Measurements from ENCODE around the gene SLC34A1. TPM values are rescaled to one million over a fixed set of nuclear protein-coding genes. Genes with fewer than 3 reads are reported as not detected.

SLC34A1 gene
- total RNA-seq, 4 donors from 2014 or later = not detected

DNA sequence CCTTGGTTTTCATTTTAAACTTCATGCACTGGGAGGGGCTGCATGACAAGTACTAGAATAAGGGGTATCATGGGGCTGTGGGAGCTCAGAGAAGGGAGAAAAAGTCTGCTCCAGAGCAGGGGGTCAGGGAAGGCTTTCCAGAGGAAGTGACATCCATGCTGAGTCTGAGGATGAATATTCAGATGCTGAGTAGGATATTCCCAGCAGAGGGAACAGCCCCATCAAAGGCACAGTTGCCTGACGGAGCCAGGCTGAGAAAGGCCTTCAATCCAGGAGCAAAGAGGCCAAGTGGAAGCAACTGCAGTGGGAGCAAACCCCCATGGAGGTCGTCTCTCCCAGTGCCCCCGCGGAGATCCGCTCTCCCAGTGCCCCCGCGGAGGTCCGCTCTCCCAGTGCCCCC, 11.8 kb downstream of the SLC34A1 start:
- DNase-seq (ENCODE audit: extremely low spot score) = no peak
- Histone ChIP-seq H3K9me3 (no peaks in the 10 kb centered on the region), H3K27me3 (peaks cover 6 to 61% (median 28%) of the 10 kb centered on the region in 4 donors), H3K4me1 (peaks cover 6 to 13% (median 11%) of the 10 kb centered on the region in 4 donors), H3K4me3 (no peak overlapping the region), H3K27ac (replicated peaks in 1 of 4) (no peak overlapping the region), H3K36me3 (no peaks in the 10 kb centered on the region)
- WGBS = 57% methylated on average over 1 of the region's 8 CpGs
- no peak for TF ChIP-seq POLR2AphosphoS5 (IDR thresholded peaks at IDR 0.05)
- TF ChIP-seq, protein P1, sequence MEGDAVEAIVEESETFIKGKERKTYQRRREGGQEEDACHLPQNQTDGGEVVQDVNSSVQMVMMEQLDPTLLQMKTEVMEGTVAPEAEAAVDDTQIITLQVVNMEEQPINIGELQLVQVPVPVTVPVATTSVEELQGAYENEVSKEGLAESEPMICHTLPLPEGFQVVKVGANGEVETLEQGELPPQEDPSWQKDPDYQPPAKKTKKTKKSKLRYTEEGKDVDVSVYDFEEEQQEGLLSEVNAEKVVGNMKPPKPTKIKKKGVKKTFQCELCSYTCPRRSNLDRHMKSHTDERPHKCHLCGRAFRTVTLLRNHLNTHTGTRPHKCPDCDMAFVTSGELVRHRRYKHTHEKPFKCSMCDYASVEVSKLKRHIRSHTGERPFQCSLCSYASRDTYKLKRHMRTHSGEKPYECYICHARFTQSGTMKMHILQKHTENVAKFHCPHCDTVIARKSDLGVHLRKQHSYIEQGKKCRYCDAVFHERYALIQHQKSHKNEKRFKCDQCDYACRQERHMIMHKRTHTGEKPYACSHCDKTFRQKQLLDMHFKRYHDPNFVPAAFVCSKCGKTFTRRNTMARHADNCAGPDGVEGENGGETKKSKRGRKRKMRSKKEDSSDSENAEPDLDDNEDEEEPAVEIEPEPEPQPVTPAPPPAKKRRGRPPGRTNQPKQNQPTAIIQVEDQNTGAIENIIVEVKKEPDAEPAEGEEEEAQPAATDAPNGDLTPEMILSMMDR (IDR thresholded peaks at IDR 0.05) = no peak
- TF ChIP-seq EP300 (IDR thresholded peaks at IDR 0.05) = no peak
- TF ChIP-seq POLR2A (IDR thresholded peaks at IDR 0.05; ENCODE audit: low read depth) = no peak
- intact Hi-C loops (cut with DNase I) = no loop called here

DNA sequence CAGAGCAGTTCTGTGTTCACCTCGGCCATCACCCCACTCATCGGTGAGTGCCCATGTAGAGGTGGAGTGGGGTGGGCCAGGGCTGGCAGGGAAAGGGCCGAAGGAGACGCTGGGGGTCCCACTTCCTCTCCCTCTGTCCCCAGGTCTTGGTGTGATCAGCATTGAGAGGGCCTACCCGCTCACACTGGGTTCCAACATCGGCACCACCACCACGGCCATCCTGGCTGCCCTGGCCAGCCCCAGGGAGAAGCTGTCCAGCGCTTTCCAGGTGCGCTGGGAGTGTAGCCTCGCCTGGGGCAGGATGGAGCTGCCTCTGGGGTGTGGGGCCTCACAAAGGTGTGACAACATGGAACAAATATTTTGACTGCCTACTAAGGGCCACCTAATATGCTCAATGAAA, 12.6 kb downstream of the SLC34A1 start:
- no peak overlapping the region for H3K4me3 ChIP-seq
- no peaks in the 10 kb centered on the region for H3K36me3 ChIP-seq
- DNase-seq (ENCODE audit: extremely low spot score) = no peak
- no peaks in the 10 kb centered on the region for H3K9me3 ChIP-seq
- peaks cover 6 to 14% (median 11%) of the 10 kb centered on the region in 4 donors for H3K4me1 ChIP-seq
- no peak for TF ChIP-seq EP300 (IDR thresholded peaks at IDR 0.05)
- 92% methylated on average over 4 of the region's 10 CpGs for WGBS
- no peak overlapping the region for H3K27ac ChIP-seq (replicated peaks in 1 of 4)
- peaks cover 6 to 68% (median 35%) of the 10 kb centered on the region in 4 donors for H3K27me3 ChIP-seq
- intact Hi-C loops (cut with DNase I) = no loop called here

DNA sequence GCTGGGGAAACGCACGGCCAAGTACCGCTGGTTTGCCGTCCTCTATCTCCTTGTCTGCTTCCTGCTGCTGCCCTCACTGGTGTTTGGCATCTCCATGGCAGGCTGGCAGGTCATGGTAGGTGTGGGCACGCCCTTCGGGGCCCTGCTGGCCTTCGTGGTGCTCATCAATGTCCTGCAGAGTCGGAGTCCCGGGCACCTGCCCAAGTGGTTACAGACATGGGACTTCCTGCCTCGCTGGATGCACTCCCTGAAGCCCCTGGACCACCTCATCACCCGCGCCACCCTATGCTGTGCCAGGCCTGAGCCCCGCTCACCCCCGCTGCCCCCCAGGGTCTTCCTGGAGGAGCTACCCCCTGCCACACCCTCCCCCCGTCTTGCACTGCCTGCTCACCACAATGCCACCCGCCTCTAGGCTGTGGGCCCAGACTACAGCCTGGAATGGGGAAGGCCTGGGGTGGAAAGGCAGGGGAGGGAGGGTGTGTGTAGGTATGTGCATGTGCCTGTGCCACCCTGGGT, 13.7 kb downstream of the SLC34A1 start:
- H3K36me3 ChIP-seq = no peaks in the 10 kb centered on the region
- TF ChIP-seq POLR2AphosphoS5 (IDR thresholded peaks at IDR 0.05) (no peak), EP300 (IDR thresholded peaks at IDR 0.05) (no peak), POLR2A (IDR thresholded peaks at IDR 0.05; ENCODE audit: low read depth) (no peak)
- TF ChIP-seq, protein P1 (IDR thresholded peaks at IDR 0.05) = no peak
- intact Hi-C loops (cut with DNase I) = no loop called here
- no peak for DNase-seq (ENCODE audit: extremely low spot score)
- WGBS = 86% methylated on average over 12 of the region's 16 CpGs
- peaks cover 14 to 25% (median 21%) of the 10 kb centered on the region in 4 donors for H3K4me1 ChIP-seq
- H3K27me3 ChIP-seq = peaks cover 8 to 80% (median 46%) of the 10 kb centered on the region in 4 donors
- no peak overlapping the region for H3K4me3 ChIP-seq
- H3K9me3 ChIP-seq = no peaks in the 10 kb centered on the region
- no peak overlapping the region for H3K27ac ChIP-seq (replicated peaks in 1 of 4)

DNA sequence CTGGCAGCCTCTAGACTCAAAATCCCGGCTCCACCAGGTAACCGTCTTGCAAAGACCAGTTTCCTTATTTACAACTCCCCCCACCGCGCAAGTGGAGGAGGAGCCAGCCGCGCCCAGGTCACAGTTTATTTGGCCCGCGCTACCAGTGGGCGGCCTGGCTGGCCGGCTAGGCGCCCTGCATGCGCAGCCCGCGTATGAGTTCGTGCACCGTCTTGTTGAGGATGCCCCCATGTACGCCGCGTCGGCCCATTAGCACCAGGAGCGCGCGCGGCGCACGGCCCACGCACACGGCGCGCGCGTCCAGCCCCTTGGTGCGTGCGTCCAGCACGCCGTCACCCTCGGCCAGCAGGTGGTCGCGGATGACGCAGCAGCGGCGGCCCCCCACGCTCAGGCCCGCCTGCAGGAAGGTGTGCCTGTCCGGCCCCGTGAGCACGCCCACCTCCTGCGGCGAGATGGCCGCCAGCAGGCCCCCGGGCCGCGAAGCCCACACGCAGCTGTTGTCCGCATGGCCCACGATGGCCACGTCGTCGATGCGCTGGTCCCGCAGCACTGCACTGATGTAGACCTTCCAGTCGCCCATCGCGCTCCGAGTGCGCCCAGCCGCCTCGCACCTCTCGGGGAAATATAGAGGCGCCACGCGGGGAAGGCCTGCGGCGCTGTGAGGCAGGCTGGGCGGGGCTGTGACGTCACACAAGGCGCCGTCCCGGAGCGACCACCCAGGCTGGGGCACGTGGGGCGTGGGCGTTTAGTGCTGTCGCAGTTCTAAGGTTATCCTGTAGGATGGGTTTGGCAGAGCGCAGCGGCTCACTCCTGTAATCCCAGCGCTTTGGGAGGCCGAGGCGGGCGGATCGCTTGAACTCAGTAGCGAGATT, 16.0 kb downstream of the SLC34A1 start, which contains the start of gene PFN3:
PFN3 (minus strand) TSS at position 665 of the 872 bp plus-strand sequence; CDS start at position 580, 85 bp downstream.
- intact Hi-C loops (cut with DNase I) = loop anchor here (5.0 kb wide), 1 partner anchor 102 kb away; no protein-coding TSS in a partner anchor
- Histone ChIP-seq H3K9me3 (no peaks in the 10 kb centered on the region), H3K27me3 (peaks cover 13 to 97% (median 57%) of the 10 kb centered on the region in 4 donors), H3K4me3 (no peak within 1 kb of the TSS), H3K27ac (replicated peaks in 1 of 4) (no peak within 1 kb of the TSS), H3K4me1 (peaks cover 34 to 48% (median 42%) of the 10 kb centered on the region in 4 donors), H3K36me3 (no peaks in the 10 kb centered on the region)
- DNase-seq (ENCODE audit: extremely low spot score) = no peak
- WGBS = 23% methylated on average over 32 of the region's 92 CpGs
- no peak for TF ChIP-seq POLR2A (IDR thresholded peaks at IDR 0.05; ENCODE audit: low read depth)
- TF ChIP-seq POLR2AphosphoS5 (IDR thresholded peaks at IDR 0.05) = no peak

DNA sequence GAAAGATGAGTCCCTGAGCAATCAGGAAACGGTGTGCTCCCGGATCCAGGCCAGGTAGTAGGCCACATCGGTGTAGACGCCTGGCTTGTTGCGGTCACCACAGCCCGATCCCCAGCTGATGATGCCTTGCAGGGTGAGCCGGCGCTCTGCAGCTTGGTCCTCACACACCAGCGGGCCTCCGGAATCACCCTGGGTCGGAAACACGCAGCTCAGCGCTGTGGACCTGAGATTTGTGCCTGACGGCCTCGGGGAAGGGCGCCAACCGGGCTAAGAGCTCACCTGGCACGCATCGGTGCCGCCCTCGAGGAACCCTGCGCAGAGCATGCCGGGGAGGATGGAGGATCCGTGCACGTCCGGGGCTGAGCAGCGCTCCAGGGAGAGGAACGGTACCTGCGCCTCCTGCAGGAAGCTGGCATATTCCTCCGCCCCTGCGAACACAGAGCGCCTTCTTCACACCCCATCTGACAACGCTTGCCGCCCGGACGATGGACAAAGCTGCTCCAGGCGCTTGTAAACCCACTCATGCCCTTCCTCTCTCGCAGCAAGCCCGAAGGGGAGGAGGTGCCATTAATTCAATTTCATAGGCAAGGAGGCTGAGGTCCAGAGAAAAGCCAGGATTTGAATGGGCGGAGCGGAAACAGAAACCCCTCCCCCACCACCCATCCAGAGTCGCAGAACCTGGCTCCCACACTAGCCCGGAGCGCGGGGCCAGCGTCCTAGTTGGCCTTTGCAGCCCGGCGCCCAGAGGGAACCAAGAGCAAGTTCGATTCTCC, 18.2 kb downstream of the SLC34A1 start:
- no peaks in the 10 kb centered on the region for H3K9me3 ChIP-seq
- peaks cover 13 to 87% (median 57%) of the 10 kb centered on the region in 4 donors for H3K27me3 ChIP-seq
- H3K36me3 ChIP-seq = no peaks in the 10 kb centered on the region
- DNase-seq (ENCODE audit: extremely low spot score) = no peak
- WGBS = 19% methylated on average over 11 of the region's 49 CpGs
- H3K27ac ChIP-seq (replicated peaks in 1 of 4) = no peak overlapping the region
- TF ChIP-seq, protein P1 (IDR thresholded peaks at IDR 0.05) = peak; percentile 23 to 32 (median 24)
- no peak for TF ChIP-seq POLR2A (IDR thresholded peaks at IDR 0.05; ENCODE audit: low read depth)
- TF ChIP-seq EP300 (IDR thresholded peaks at IDR 0.05) = no peak
- TF ChIP-seq POLR2AphosphoS5 (IDR thresholded peaks at IDR 0.05) = peak in 1 of 2 donors; percentile 26
- H3K4me1 ChIP-seq = peaks cover 34 to 48% (median 42%) of the 10 kb centered on the region in 4 donors
- peak overlapping the region; percentile 53 to 58 (median 57) for H3K4me3 ChIP-seq
- intact Hi-C loops (cut with DNase I) = loop anchor here (1.0 to 5.0 kb wide), 2 partner anchors 52 to 100 kb away; no protein-coding TSS in a partner anchor

Data from esophagus muscularis mucosa (tissue), 4 donors.